ENCODE results near the gene SERBP1.
"Not testable (repeated sequence)": the region's sequence is repeated elsewhere in the genome, so short reads cannot be mapped to it uniquely, and the experiment has no call there.

GRCh38 chr1:67417733-67418132, 12.5 kb downstream of the SERBP1 start:
- TF ChIP-seq ARNTL (CRISPR knock-in tag; IDR thresholded peaks at IDR 0.05; ENCODE audit: borderline replicate concordance, low read depth); CREB5 (CRISPR knock-in tag; IDR thresholded peaks at IDR 0.05; ENCODE audit: low read depth); POU6F1 (CRISPR knock-in tag; IDR thresholded peaks at IDR 0.05; ENCODE audit: borderline replicate concordance, low read depth); ZFP3 (CRISPR knock-in tag; IDR thresholded peaks at IDR 0.05); PATZ1 (CRISPR knock-in tag; IDR thresholded peaks at IDR 0.05; ENCODE audit: borderline replicate concordance); GLIS3 (CRISPR knock-in tag; IDR thresholded peaks at IDR 0.05); CSDC2 (CRISPR knock-in tag; IDR thresholded peaks at IDR 0.05); SNAI2 (CRISPR knock-in tag; IDR thresholded peaks at IDR 0.05); ZC3H10 (CRISPR knock-in tag; IDR thresholded peaks at IDR 0.05): not testable (repeated sequence)
